ENCODE results near the gene TNS3.

- no peak for TF ChIP-seq CTCF (IDR thresholded peaks at IDR 0.05)
- no peak for TF ChIP-seq EZH2 (IDR thresholded peaks at IDR 0.05; ENCODE audit: borderline replicate concordance, insufficient read depth, low read depth, low read length, poor library complexity, severe bottlenecking)
These were observed 215.0 kb downstream of the TNS3 start for GRCh38 chr7:47366960-47367359.

Data from B cell (primary cell).